ENCODE measurements around the gene ARHGAP30. TPM values are rescaled to one million over a fixed set of nuclear protein-coding genes. Genes with fewer than 3 reads are reported as not detected.

ARHGAP30 gene, protein sequence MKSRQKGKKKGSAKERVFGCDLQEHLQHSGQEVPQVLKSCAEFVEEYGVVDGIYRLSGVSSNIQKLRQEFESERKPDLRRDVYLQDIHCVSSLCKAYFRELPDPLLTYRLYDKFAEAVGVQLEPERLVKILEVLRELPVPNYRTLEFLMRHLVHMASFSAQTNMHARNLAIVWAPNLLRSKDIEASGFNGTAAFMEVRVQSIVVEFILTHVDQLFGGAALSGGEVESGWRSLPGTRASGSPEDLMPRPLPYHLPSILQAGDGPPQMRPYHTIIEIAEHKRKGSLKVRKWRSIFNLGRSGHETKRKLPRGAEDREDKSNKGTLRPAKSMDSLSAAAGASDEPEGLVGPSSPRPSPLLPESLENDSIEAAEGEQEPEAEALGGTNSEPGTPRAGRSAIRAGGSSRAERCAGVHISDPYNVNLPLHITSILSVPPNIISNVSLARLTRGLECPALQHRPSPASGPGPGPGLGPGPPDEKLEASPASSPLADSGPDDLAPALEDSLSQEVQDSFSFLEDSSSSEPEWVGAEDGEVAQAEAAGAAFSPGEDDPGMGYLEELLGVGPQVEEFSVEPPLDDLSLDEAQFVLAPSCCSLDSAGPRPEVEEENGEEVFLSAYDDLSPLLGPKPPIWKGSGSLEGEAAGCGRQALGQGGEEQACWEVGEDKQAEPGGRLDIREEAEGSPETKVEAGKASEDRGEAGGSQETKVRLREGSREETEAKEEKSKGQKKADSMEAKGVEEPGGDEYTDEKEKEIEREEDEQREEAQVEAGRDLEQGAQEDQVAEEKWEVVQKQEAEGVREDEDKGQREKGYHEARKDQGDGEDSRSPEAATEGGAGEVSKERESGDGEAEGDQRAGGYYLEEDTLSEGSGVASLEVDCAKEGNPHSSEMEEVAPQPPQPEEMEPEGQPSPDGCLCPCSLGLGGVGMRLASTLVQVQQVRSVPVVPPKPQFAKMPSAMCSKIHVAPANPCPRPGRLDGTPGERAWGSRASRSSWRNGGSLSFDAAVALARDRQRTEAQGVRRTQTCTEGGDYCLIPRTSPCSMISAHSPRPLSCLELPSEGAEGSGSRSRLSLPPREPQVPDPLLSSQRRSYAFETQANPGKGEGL
- 10 to 100 TPM in 3 of 4 donors, 1 to 10 TPM in 1; 6.0 to 46.9 (median 17.6) TPM for total RNA-seq

DNA sequence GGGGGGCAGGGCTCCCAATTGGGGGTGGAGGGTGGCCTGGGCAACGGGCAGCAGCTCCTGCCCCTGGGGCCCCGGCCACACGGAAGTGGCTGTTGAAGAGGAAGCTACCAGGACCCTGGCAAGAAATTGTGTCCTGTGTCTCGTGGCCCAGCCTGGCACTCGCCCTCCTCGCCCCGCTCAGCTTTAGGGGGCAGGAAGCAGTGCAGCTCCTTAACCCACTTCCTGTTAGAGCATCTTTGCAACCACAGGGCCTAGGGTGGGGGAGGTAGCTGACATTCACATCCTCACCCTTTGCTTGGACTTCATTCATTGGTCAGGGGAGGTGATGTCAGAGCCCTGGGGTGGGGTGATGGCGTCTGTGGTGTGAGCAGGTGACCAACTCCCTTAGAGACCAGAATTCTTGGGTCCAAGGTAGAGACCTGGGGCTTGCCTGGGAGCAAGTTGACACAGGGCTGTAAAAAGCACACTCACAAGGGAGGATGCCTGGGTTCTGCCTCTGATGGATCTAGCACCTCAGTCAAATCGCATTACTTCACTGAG, at the start of gene ARHGAP30:
ARHGAP30 (minus strand) TSS at position 161 of the 540 bp plus-strand sequence. CDS start 267 bp downstream, outside the sequence.
- TF ChIP-seq, protein P1, sequence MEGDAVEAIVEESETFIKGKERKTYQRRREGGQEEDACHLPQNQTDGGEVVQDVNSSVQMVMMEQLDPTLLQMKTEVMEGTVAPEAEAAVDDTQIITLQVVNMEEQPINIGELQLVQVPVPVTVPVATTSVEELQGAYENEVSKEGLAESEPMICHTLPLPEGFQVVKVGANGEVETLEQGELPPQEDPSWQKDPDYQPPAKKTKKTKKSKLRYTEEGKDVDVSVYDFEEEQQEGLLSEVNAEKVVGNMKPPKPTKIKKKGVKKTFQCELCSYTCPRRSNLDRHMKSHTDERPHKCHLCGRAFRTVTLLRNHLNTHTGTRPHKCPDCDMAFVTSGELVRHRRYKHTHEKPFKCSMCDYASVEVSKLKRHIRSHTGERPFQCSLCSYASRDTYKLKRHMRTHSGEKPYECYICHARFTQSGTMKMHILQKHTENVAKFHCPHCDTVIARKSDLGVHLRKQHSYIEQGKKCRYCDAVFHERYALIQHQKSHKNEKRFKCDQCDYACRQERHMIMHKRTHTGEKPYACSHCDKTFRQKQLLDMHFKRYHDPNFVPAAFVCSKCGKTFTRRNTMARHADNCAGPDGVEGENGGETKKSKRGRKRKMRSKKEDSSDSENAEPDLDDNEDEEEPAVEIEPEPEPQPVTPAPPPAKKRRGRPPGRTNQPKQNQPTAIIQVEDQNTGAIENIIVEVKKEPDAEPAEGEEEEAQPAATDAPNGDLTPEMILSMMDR (IDR thresholded peaks at IDR 0.05; ENCODE audit: low read depth) = no peak

DNA sequence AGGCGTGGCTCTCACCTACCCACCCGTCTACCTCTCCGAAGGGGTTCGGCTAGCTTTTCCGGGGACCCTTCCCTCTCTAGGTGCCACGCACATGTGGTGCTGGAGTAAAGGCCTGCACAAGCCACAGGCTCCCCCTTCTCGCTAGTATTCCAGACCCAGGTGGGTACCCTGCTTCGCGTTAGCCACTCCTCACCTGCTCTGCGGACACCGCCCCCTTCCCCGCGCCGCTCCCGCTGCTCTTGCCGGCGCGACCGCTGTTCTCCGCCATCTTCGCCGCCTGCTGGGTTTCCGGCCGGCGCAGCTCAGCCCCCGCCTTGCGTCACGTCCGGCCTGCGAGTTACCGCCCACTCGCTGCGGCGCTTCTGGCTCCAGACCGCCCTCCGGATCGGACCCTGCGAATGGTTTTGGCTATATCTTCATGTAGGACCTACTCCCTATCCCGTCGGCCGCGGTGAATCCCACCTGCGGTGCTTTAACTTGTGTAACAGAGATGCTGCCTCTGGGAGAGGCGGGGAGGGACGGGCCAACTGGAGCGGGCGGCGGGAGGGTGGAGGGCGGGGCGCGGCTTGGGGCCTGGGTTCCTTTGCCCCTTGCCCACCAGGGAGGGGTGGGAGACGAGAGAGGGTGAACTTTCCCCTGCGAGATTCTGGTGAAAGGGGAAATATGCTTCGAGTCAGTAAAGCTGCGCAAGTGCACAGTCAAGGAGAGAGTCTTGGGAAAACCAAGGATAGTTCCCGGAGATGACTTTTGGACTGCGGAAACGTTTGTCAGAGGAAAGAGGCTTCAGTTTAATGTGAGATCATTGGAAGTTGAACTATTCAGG, 48.3 kb upstream of the ARHGAP30 start, which contains the start of the genes NIT1 and PFDN2:
NIT1 (plus strand) TSS at position 347 of the 823 bp plus-strand sequence; CDS start at position 419, 72 bp downstream.
PFDN2 (minus strand) TSS at position 279 of the 823 bp plus-strand sequence; CDS start at position 268, 11 bp downstream.
- TF ChIP-seq, protein P1 (IDR thresholded peaks at IDR 0.05; ENCODE audit: low read depth) = no peak

DNA sequence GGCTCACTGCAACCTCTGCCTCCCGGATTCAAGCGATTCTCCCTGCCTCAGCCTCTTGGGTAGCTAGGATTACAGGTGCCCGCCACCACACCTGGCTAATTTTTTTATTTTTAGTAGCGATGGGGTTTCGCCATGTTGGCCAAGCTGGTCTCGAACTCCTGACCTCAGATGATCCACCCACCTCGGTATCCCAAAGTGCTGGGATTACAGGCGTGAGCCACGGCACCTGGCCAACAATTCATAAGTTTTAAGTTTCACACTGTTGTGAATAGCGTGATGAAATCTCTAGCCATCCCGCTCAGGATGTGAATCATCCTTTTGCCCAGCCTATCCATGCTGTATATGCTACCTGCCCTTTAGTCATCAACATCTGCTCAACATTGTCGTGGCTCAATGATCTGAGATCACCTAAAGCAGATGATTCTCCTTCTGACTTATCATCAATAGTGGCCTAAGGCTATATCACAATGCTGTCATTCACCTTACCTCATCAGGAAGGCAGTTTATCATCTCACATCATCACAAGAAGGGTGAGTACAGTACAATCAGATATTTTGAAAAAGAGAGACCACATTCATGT, 45.5 kb upstream of the ARHGAP30 start:
- TF ChIP-seq, protein P1 (IDR thresholded peaks at IDR 0.05; ENCODE audit: low read depth) = no peak

DNA sequence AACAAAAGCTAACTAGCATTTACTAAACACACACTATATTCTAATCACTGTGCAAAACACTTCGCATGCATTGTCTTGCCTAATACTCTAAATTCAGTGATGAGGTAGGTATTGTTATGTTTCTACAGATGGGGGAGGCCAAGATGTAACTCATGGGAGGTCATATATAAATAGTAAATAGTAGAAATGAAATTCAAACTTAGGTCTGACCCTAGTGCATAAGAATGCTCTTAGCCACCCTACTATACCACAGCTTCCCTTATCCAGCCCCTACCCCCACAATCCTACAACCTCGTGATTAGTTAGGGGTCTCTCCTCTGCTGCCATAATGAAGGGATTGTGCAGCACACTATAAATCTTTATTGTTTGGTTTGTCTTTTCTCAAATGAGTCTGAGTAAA, 44.9 kb upstream of the ARHGAP30 start:
- TF ChIP-seq, protein P1 (IDR thresholded peaks at IDR 0.05; ENCODE audit: low read depth) = no peak

DNA sequence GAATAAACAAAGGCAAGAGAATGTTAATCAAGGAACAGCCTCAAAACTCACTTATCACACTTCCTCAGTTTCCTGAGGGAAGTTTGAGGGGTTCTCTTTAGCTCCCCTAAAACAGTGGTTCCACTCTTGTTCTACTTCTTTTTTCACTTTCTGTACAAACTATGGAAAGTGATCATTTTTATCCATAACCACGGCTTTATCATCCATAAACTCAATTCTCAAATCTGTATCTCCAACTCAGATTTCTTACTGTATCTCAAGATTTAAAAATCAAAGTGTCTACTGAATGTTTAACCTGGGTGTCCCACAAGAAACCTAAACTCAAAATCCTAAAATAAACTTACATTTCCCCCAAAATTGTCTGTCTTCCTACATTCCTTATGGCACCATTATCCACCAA, 44.2 kb upstream of the ARHGAP30 start:
- TF ChIP-seq, protein P1 (IDR thresholded peaks at IDR 0.05; ENCODE audit: low read depth) = no peak

DNA sequence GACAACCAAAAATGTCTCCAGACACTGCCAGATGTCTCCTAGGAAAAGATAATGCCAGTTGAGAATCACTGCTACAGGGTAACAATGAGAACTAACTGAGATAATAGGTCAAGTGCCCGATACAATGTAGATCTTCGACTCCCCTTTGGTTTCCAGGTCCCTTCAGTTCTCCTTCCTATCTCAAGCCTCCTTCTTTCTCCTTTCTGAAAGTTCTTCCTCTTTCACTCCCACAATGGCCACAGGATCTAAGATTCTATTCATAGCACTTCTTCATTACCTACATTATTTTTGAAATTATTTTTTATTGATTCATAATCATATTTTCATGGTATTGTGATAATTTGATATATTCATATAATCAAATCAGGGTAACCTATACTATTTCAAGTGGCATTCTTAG, 41.8 kb upstream of the ARHGAP30 start:
- TF ChIP-seq, protein P1 (IDR thresholded peaks at IDR 0.05; ENCODE audit: low read depth) = no peak

Measured in subcutaneous adipose tissue (tissue), 4 donors.